Small intestine (tissue), 7 donors: ENCODE measurements around the gene NEMP1. TPM values are rescaled to one million over a fixed set of nuclear protein-coding genes. Genes with fewer than 3 reads are reported as not detected.
A peak's percentile ranks its signal among the peaks of the same experiment; 100 is the strongest.

Source experiments
- DNase-seq, 2 donors: peaks; one replicate each; pipeline versions ENCODE4 v3.0.0 to v3.0.0-alpha.2; 2013
- FAIRE-seq: peaks from 2 replicates; lab custom pipeline; 2012; peaks lifted over from hg19 to GRCh38; lab: Jason Lieb, UNC
- H3K27ac ChIP-seq, 3 donors: one replicate each; pipeline ENCODE4 v1.5.1; 2013; ENCODE audit warnings: low read length in 2 of 3, mild to moderate bottlenecking in 2 of 3, control low read depth in 1 of 3, inconsistent platforms in 1 of 3, low read depth in 1 of 3, moderate library complexity in 1 of 3
- H3K27me3 ChIP-seq, 3 donors: one replicate each; pipeline ENCODE4 v1.6.1; 2013; ENCODE audit warnings: low read length in 3 of 3, inconsistent platforms in 1 of 3; ENCODE audit not compliant: control insufficient read depth in 3 of 3, insufficient read depth in 3 of 3
- H3K36me3 ChIP-seq, 3 donors: one replicate each; pipeline ENCODE4 v1.6.1; 2013; ENCODE audit warnings: low read length in 3 of 3, inconsistent platforms in 1 of 3, low read depth in 1 of 3, mild to moderate bottlenecking in 1 of 3, moderate library complexity in 1 of 3; ENCODE audit not compliant: control insufficient read depth in 3 of 3, insufficient read depth in 2 of 3
- H3K4me1 ChIP-seq, 3 donors: one replicate each; pipeline ENCODE4 v1.6.1; 2013; ENCODE audit warnings: low read length in 2 of 3, inconsistent platforms in 1 of 3, low read depth in 1 of 3, mild to moderate bottlenecking in 1 of 3, moderate library complexity in 1 of 3; ENCODE audit not compliant: control insufficient read depth in 3 of 3, insufficient read depth in 2 of 3
- H3K4me3 ChIP-seq, 3 donors: one replicate each; pipeline ENCODE4 v1.5.1; 2013; ENCODE audit warnings: low read length in 3 of 3, control low read depth in 1 of 3, inconsistent platforms in 1 of 3, low read depth in 1 of 3, mild to moderate bottlenecking in 1 of 3, moderate library complexity in 1 of 3
- H3K9me3 ChIP-seq, 2 donors: one replicate each; pipeline ENCODE4 v1.6.1; 2013; ENCODE audit warnings: low read depth in 1 of 2, low read length in 1 of 2; ENCODE audit not compliant: control insufficient read depth in 2 of 2, insufficient read depth in 1 of 2
- WGBS, 3 donors: extraction: QIAGEN DNeasy Blood & Tissue Kit; methylation state at CpG; one replicate each; pipeline ENCODE4 v1.1.7; 2013; 5-methylcytosine and 5-hydroxymethylcytosine counted together
- polyA plus RNA-seq, 4 donors: library from polyadenylated mRNA; stranded (reverse) in 3 of 4; unstranded in 1 of 4; fragments of 200-250 nt in 3 of 4; fragments of 120-200 nt in 1 of 4; gene quantifications; one replicate each; pipeline versions ENCODE4 v1.2.1 to v1.2.3, GENCODE V29; 2013
- donor health status: healthy with polysubstance abuse.
- donor health status: control.
- donor health status: control.
- donor health status: Bipolar disorder and iron deficiency.
- donor health status: healthy.

Gene NEMP1
- polyA plus RNA-seq, 4 donors: 0.45 to 11.6 (median 2.1) TPM

- peak overlapping the region in 2 of 3 donors; percentile 66 to 69 for H3K4me3 ChIP-seq
- no peak overlapping the region for H3K27ac ChIP-seq
- H3K36me3 ChIP-seq: peaks cover 0 to 55% (median 8%) of the 10 kb centered on the region in 3 donors
- WGBS, 3 donors: 50 to 58% (median 57%) methylated on average over 10 of the region's 10 CpGs
- DNase-seq (no peak), FAIRE-seq (no peak)
- no peaks in the 10 kb centered on the region for H3K9me3 ChIP-seq
- no peaks in the 10 kb centered on the region for H3K27me3 ChIP-seq
- H3K4me1 ChIP-seq: peaks cover 3 to 44% (median 8%) of the 10 kb centered on the region in 3 donors
Observed at GRCh38 chr12:57046947-57047890, 31.4 kb downstream of the NEMP1 start.

GRCh38 chr12:57046086-57046791 lies 32.4 kb downstream of the NEMP1 start:
- peaks cover 3 to 38% (median 7%) of the 10 kb centered on the region in 3 donors for H3K4me1 ChIP-seq
- H3K27ac ChIP-seq: no peak overlapping the region
- no peaks in the 10 kb centered on the region for H3K27me3 ChIP-seq
- H3K4me3 ChIP-seq: peak overlapping the region in 1 of 3 donors; percentile 66
- 67 to 73% (median 72%) methylated on average over 6 of the region's 6 CpGs for WGBS, 3 donors
- FAIRE-seq (no peak), DNase-seq (no peak)
- peaks cover 0 to 57% (median 8%) of the 10 kb centered on the region in 3 donors for H3K36me3 ChIP-seq
- H3K9me3 ChIP-seq: no peaks in the 10 kb centered on the region

GRCh38 chr12:57044889-57045288 lies 33.7 kb downstream of the NEMP1 start:
- H3K4me1 ChIP-seq: peaks cover 3 to 27% (median 3%) of the 10 kb centered on the region in 3 donors
- 90 to 94% (median 92%) methylated on average over 3 of the region's 3 CpGs for WGBS, 3 donors
- H3K4me3 ChIP-seq: no peak overlapping the region
- no peak overlapping the region for H3K27ac ChIP-seq
- FAIRE-seq (no peak), DNase-seq (no peak)
- peaks cover 0 to 64% (median 10%) of the 10 kb centered on the region in 3 donors for H3K36me3 ChIP-seq
- H3K27me3 ChIP-seq: no peaks in the 10 kb centered on the region
- no peaks in the 10 kb centered on the region for H3K9me3 ChIP-seq

DNA sequence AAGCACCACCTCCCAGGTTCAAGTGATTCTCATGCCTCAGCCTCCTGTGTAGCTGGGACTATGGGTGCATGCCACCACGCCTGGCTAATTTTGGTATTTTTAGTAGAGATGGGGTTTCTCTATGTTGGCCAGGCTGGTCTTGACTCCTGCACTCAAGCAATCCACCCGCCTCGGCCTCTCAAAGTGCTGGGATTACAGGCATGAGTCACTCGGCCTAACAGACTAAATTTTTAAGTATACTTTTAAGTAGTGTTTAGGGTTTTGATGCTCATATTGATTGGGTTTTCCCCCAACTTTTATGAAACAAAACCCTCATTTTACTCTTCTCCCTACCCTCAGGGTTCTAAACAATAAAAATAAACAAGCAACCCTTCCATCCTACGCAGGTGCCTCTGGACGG lies 34.1 kb downstream of the NEMP1 start:
- peaks cover 3 to 27% (median 3%) of the 10 kb centered on the region in 3 donors for H3K4me1 ChIP-seq
- DNase-seq (no peak), FAIRE-seq (no peak)
- H3K4me3 ChIP-seq: no peak overlapping the region
- H3K9me3 ChIP-seq: no peaks in the 10 kb centered on the region
- no peaks in the 10 kb centered on the region for H3K27me3 ChIP-seq
- H3K27ac ChIP-seq: no peak overlapping the region
- peaks cover 0 to 67% (median 14%) of the 10 kb centered on the region in 3 donors for H3K36me3 ChIP-seq
- 86 to 92% (median 88%) methylated on average over 6 of the region's 6 CpGs for WGBS, 3 donors

GRCh38 chr12:57042695-57043094 lies 35.9 kb downstream of the NEMP1 start:
- 94 to 100% (median 96%) methylated on average over 2 of the region's 2 CpGs for WGBS, 3 donors
- peaks cover 0 to 76% (median 25%) of the 10 kb centered on the region in 3 donors for H3K36me3 ChIP-seq
- no peak for FAIRE-seq
- no peak for DNase-seq
- no peaks in the 10 kb centered on the region for H3K9me3 ChIP-seq
- no peaks in the 10 kb centered on the region for H3K27me3 ChIP-seq
- H3K4me3 ChIP-seq: no peak overlapping the region
- no peak overlapping the region for H3K27ac ChIP-seq
- H3K4me1 ChIP-seq: peaks cover 1 to 21% (median 3%) of the 10 kb centered on the region in 3 donors

- DNase-seq (no peak), FAIRE-seq (no peak)
- 65 to 82% (median 65%) methylated on average over 2 of the region's 2 CpGs for WGBS, 3 donors
Observed at GRCh38 chr12:57040750-57041149, 37.8 kb downstream of the NEMP1 start.

GRCh38 chr12:57040211-57040610 lies 38.4 kb downstream of the NEMP1 start:
- Histone ChIP-seq H3K9me3 (no peaks in the 10 kb centered on the region), H3K27ac (no peak overlapping the region), H3K36me3 (peaks cover 0 to 80% (median 41%) of the 10 kb centered on the region in 3 donors), H3K4me1 (no peaks in the 10 kb centered on the region), H3K4me3 (no peak overlapping the region), H3K27me3 (no peaks in the 10 kb centered on the region)
- FAIRE-seq: no peak
- WGBS, 3 donors: 89 to 95% (median 89%) methylated on average over 4 of the region's 4 CpGs
- no peak for DNase-seq

More at GRCh38 chr12:57040750-57041149, 37.8 kb downstream of the NEMP1 start:
- Histone ChIP-seq H3K4me3 (no peak overlapping the region), H3K27ac (no peak overlapping the region), H3K9me3 (no peaks in the 10 kb centered on the region), H3K36me3 (peaks cover 0 to 78% (median 40%) of the 10 kb centered on the region in 3 donors), H3K4me1 (peaks cover 0 to 3% (median 3%) of the 10 kb centered on the region in 3 donors), H3K27me3 (no peaks in the 10 kb centered on the region)
